WTC11 (cell line): ENCODE measurements around the gene NGF. TPM values are rescaled to one million over a fixed set of nuclear protein-coding genes. Genes with fewer than 3 reads are reported as not detected.

Experiments
- ATAC-seq: fragments of 200-7000 bp; cut with Tn5 transposase; 2 replicates; pipeline ENCODE4 v1.10.0; 2021; ENCODE audit warnings: mild to moderate bottlenecking, moderate library complexity
- CTCF ChIA-PET: fragments of 300-600 bp; sonication (Branson Sonifier 250); formaldehyde crosslinking; loops from one replicate; lab custom pipeline; 2021; ENCODE audit warnings: antibody characterized with exemption; lab: Charles Lee
- POLR2A ChIA-PET: fragments of 350-600 bp; sonication (Branson Sonifier 250); formaldehyde crosslinking; loops from one replicate; lab custom pipeline; 2021; ENCODE audit warnings: antibody characterized with exemption; lab: Charles Lee
- DNase-seq: peaks from one replicate; pipeline ENCODE4 v3.0.0; 2021; ENCODE audit warnings: low spot score
- H3K27ac Mint-ChIP-seq: 2 replicates; pipeline ENCODE4 v1.8.0; 2021; ENCODE audit warnings: mixed read lengths
- H3K27me3 Mint-ChIP-seq: 2 replicates; pipeline ENCODE4 v1.8.0; 2021; ENCODE audit warnings: low read depth, mild to moderate bottlenecking, moderate library complexity, mixed read lengths
- H3K36me3 Mint-ChIP-seq: 2 replicates; pipeline ENCODE4 v1.8.0; 2021; ENCODE audit warnings: mixed read lengths
- H3K4me1 Mint-ChIP-seq: 2 replicates; pipeline ENCODE4 v1.8.0; 2022; ENCODE audit warnings: mixed read lengths
- H3K4me3 Mint-ChIP-seq: 2 replicates; pipeline ENCODE4 v1.8.0; 2021; ENCODE audit warnings: mild to moderate bottlenecking, moderate library complexity, mixed read lengths
- H3K9me3 Mint-ChIP-seq: 2 replicates; pipeline ENCODE4 v1.8.0; 2021; ENCODE audit warnings: mixed read lengths
- E2F1 ChIP-seq: sonication (generic); formaldehyde crosslinking; IDR thresholded peaks from 2 replicates; pipeline ENCODE4 v1.8.0; 2022; ENCODE audit warnings: mild to moderate bottlenecking, missing genetic modification reagents
- ESRRA ChIP-seq: sonication (generic); formaldehyde crosslinking; IDR thresholded peaks from 2 replicates; pipeline ENCODE4 v1.8.1; 2022; ENCODE audit warnings: mild to moderate bottlenecking, missing genetic modification reagents, borderline replicate concordance
- FOXJ3 ChIP-seq: sonication (generic); formaldehyde crosslinking; IDR thresholded peaks from 2 replicates; pipeline ENCODE4 v1.9.0; 2021; ENCODE audit warnings: missing genetic modification reagents, mild to moderate bottlenecking, borderline replicate concordance
- FOXP4 ChIP-seq: sonication (generic); formaldehyde crosslinking; IDR thresholded peaks from 2 replicates; pipeline ENCODE4 v1.8.0; 2022; ENCODE audit warnings: mild to moderate bottlenecking, missing genetic modification reagents
- HMGXB4 ChIP-seq: sonication (generic); formaldehyde crosslinking; IDR thresholded peaks from 2 replicates; pipeline ENCODE4 v1.8.1; 2023; ENCODE audit warnings: mild to moderate bottlenecking, moderate library complexity, missing genetic modification reagents
- IRF2 ChIP-seq: sonication (generic); formaldehyde crosslinking; IDR thresholded peaks from 2 replicates; pipeline ENCODE4 v1.8.0; 2022; ENCODE audit warnings: low read depth, missing genetic modification reagents, borderline replicate concordance
- MAX ChIP-seq: sonication (generic); formaldehyde crosslinking; IDR thresholded peaks from 2 replicates; pipeline ENCODE4 v1.8.0; 2022; ENCODE audit warnings: mild to moderate bottlenecking, missing genetic modification reagents
- MLX ChIP-seq: sonication (generic); formaldehyde crosslinking; IDR thresholded peaks from 2 replicates; pipeline ENCODE4 v1.8.1; 2023; ENCODE audit warnings: mild to moderate bottlenecking, missing genetic modification reagents, moderate library complexity
- MYBL2 ChIP-seq: sonication (generic); formaldehyde crosslinking; IDR thresholded peaks from 2 replicates; pipeline ENCODE4 v1.8.1; 2023; ENCODE audit warnings: mild to moderate bottlenecking, moderate library complexity, missing genetic modification reagents
- PREB ChIP-seq: sonication (generic); formaldehyde crosslinking; IDR thresholded peaks from 2 replicates; pipeline ENCODE4 v1.8.1; 2022; ENCODE audit warnings: mild to moderate bottlenecking, missing genetic modification reagents, moderate library complexity, borderline replicate concordance
- SOX15 ChIP-seq: fragments of 250-450 bp; sonication (Bioruptor Pico); IDR thresholded peaks from 2 replicates; pipeline ENCODE4 v1.9.0; 2021; ENCODE audit warnings: mild to moderate bottlenecking
- TCF7 ChIP-seq: sonication (generic); formaldehyde crosslinking; IDR thresholded peaks from 2 replicates; pipeline ENCODE4 v1.8.0; 2022; ENCODE audit warnings: mild to moderate bottlenecking, low read depth, missing genetic modification reagents, moderate library complexity
- USF1 ChIP-seq: sonication (generic); formaldehyde crosslinking; IDR thresholded peaks from 2 replicates; pipeline ENCODE4 v1.8.0; 2022; ENCODE audit warnings: mild to moderate bottlenecking, missing genetic modification reagents
- ZMAT4 ChIP-seq: fragments of 250-450 bp; sonication (Bioruptor Pico); IDR thresholded peaks from 2 replicates; pipeline ENCODE4 v1.9.0; 2021; ENCODE audit warnings: mild to moderate bottlenecking
- ZNF121 ChIP-seq: sonication (generic); formaldehyde crosslinking; IDR thresholded peaks from 2 replicates; pipeline ENCODE4 v1.8.0; 2023; ENCODE audit warnings: missing genetic modification reagents
- ZNF138 ChIP-seq: sonication (generic); formaldehyde crosslinking; conservative IDR thresholded peaks from 2 replicates; pipeline ENCODE4 v1.8.1; 2022; ENCODE audit warnings: mild to moderate bottlenecking, moderate library complexity, missing genetic modification reagents
- ZNF219 ChIP-seq: sonication (generic); formaldehyde crosslinking; IDR thresholded peaks from 2 replicates; pipeline ENCODE4 v1.8.0; 2023; ENCODE audit warnings: missing genetic modification reagents, mild to moderate bottlenecking, borderline replicate concordance
- ZNF232 ChIP-seq: sonication (generic); formaldehyde crosslinking; IDR thresholded peaks from 2 replicates; pipeline ENCODE4 v1.8.0; 2022; ENCODE audit warnings: mild to moderate bottlenecking, missing genetic modification reagents
- ZNF281 ChIP-seq: sonication (generic); formaldehyde crosslinking; IDR thresholded peaks from 2 replicates; pipeline ENCODE4 v1.8.0; 2023; ENCODE audit warnings: mild to moderate bottlenecking, missing genetic modification reagents
- ZNF425 ChIP-seq: fragments of 250-450 bp; sonication (Bioruptor Pico); conservative IDR thresholded peaks from 2 replicates; pipeline ENCODE4 v1.9.0; 2021; ENCODE audit warnings: mild to moderate bottlenecking
- total RNA-seq: library from RNA; stranded (reverse); gene quantifications from 3 replicates; pipeline ENCODE4 v1.2.3, GENCODE V29; 2021

The NGF gene
- total RNA-seq, 1 experiment from 2014 or later: 0.55 TPM

GRCh38 chr1:115374598-115374997 is 36.5 kb upstream of the NGF start (continued):
- TF ChIP-seq FOXJ3 (CRISPR knock-in tag) (no peak), HMGXB4 (no peak), ZNF219 (CRISPR knock-in tag) (no peak), ZMAT4 (no peak), PREB (no peak), IRF2 (CRISPR knock-in tag) (no peak), ZNF121 (CRISPR knock-in tag) (no peak), ESRRA (CRISPR knock-in tag) (no peak), TCF7 (CRISPR knock-in tag) (no peak), ZNF232 (CRISPR knock-in tag) (no peak), MYBL2 (CRISPR knock-in tag) (no peak)
- TF ChIP-seq, all 79 proteins: peak for 0

GRCh38 chr1:115373305-115373704 is 35.3 kb upstream of the NGF start:
- Mint-ChIP-seq H3K9me3 (no peaks in the 10 kb centered on the region), H3K36me3 (no peaks in the 10 kb centered on the region), H3K27ac (no peak overlapping the region), H3K27me3 (no peaks in the 10 kb centered on the region), H3K4me1 (peaks cover 1% of the 10 kb centered on the region; the same call in 1 of the 2 replicates), H3K4me3 (no peak overlapping the region)
- DNase-seq (no peak), ATAC-seq (no peak)
- CTCF ChIA-PET: interaction anchor here (1.8 kb wide), 1 partner anchor 235 kb away, joined by 4 read pairs; no protein-coding TSS in a partner anchor
- POLR2A ChIA-PET: no interaction called here
- TF ChIP-seq USF1 (CRISPR knock-in tag) (no peak), MLX (CRISPR knock-in tag) (no peak), ZNF138 (CRISPR knock-in tag) (no peak), HMGXB4 (no peak), ZNF425 (CRISPR knock-in tag) (no peak), ZNF121 (CRISPR knock-in tag) (no peak), SOX15 (no peak), E2F1 (CRISPR knock-in tag) (no peak), ZNF281 (CRISPR knock-in tag) (no peak), FOXP4 (CRISPR knock-in tag) (no peak), MAX (CRISPR knock-in tag) (no peak)
